H1 (cell line): ENCODE data around the gene PRKAA1. TPM values are rescaled to one million over a fixed set of nuclear protein-coding genes. Genes with fewer than 3 reads are reported as not detected.
A peak's percentile ranks its signal among the peaks of the same experiment; 100 is the strongest.

Experiments
- CHD7 ChIP-seq: fragments of 300-600 bp; sonication (generic); IDR thresholded peaks from 2 replicates; pipeline ENCODE4 v1.7.1; 2012; ENCODE audit warnings: low read length, moderate library complexity, mild to moderate bottlenecking, inconsistent platforms; ENCODE audit not compliant: insufficient replicate concordance
- POLR2A ChIP-seq, 2 experiments: IDR thresholded peaks; 1 replicate in 1 of 2; 2 replicates in 1 of 2; pipeline ENCODE4 v1.6.1; 2011; ENCODE audit warnings: low read depth in 2 of 2, low read length in 2 of 2, mild to moderate bottlenecking in 2 of 2; ENCODE audit errors: control extremely low read depth in 1 of 2
- POLR2AphosphoS5 ChIP-seq: IDR thresholded peaks from 2 replicates; pipeline ENCODE4 v1.6.1; 2011; ENCODE audit warnings: low read depth, low read length
- SAP30 ChIP-seq: fragments of 300-600 bp; sonication (generic); IDR thresholded peaks from 2 replicates; pipeline ENCODE4 v1.7.1; 2012; ENCODE audit warnings: low read length, moderate library complexity, mild to moderate bottlenecking, inconsistent platforms; ENCODE audit not compliant: insufficient read depth, insufficient replicate concordance
- SIN3A ChIP-seq, 2 experiments: IDR thresholded peaks in 1 of 2; conservative IDR thresholded peaks in 1 of 2; 2 replicates each; pipeline ENCODE4 v1.6.1; 2011 to 2012; ENCODE audit warnings: low read length in 2 of 2, improper control_type of control experiment in 1 of 2, low read depth in 1 of 2, mild to moderate bottlenecking in 1 of 2
- SIX5 ChIP-seq: IDR thresholded peaks from 2 replicates; pipeline ENCODE4 v1.6.1; 2011; ENCODE audit warnings: mild to moderate bottlenecking, low read depth, low read length
- polyA plus RNA-seq, 7 experiments: library from polyadenylated mRNA; depleted of rRNA in 3 of 7; stranded (reverse) in 5 of 7; unstranded in 2 of 7; fragments of >200 nt in 5 of 7; fragments of 200-250 nt in 2 of 7; gene quantifications; 1 replicate in 5 of 7; 2 replicates in 1 of 7; 4 replicates in 1 of 7; pipeline versions ENCODE4 v1.2.1 to v1.2.3, GENCODE V29; 2011 to 2013; ENCODE audit warnings: missing spikeins in 2 of 7, mixed read lengths in 2 of 7
- total RNA-seq: library from RNA; stranded (reverse); fragmentation: NEBNext Ultra II Directional; extraction: Animal tissue kit (Norgen Biotek cat#: 25700); gene quantifications from 2 replicates; pipeline ENCODE4 v1.2.1, GENCODE V29; 2021

PRKAA1 gene
- total and polyA plus RNA-seq, 2 of the 8 experiments (the other 6 are each of a cell fraction or from before 2014, with no cell fraction given): 10.4 to 33.1 TPM

DNA sequence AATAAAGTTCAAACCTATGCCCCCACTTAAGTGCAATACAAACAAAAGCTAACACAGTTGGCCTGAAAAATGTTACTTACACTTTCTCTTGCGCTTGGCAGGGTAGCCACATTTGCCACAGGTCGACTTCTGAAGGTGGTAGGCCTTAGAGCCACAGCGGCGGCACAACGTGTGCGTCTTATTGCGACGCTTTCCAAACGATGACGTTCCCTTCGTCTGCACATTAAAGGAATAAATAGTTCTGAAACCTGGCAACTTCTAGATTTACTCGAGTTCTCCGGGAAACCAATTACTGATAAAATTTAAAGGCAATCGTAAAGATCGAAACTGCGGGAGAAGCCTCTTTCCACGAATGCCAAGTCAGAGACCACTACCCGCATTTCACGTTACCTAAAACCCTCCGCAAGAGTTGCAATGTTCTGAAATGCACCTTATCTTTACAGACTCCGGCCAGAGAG is 36.2 kb upstream of the PRKAA1 start (continued):
- TF ChIP-seq CHD7: no peak
- peak in 1 of 2 experiments; percentile 16; a peak in 1 of 3 replicates for TF ChIP-seq POLR2A (IDR thresholded peaks at IDR 0.05; ENCODE audit: control extremely low read depth in 1 of 2, low read depth in 2 of 2, low read length in 2 of 2)
- no peak for TF ChIP-seq SAP30
- TF ChIP-seq SIX5: peak; percentile 18; the same call in 1 of the 2 replicates
- peak in 1 of 2 experiments; percentile 66; a peak in 1 of 4 replicates for TF ChIP-seq SIN3A (conservative IDR thresholded peaks at IDR 0.05 in 1 of 2, IDR thresholded peaks at IDR 0.05 in 1 of 2; ENCODE audit: low read depth in 1 of 2, low read length in 2 of 2)
- TF ChIP-seq POLR2AphosphoS5: peak; percentile 59; the same call in 1 of the 2 replicates
